ENCODE measurements around the gene MR1. TPM values are rescaled to one million over a fixed set of nuclear protein-coding genes. Genes with fewer than 3 reads are reported as not detected.

Gene MR1
- total RNA-seq, 1 donor from 2014 or later: 0.99 TPM

DNA sequence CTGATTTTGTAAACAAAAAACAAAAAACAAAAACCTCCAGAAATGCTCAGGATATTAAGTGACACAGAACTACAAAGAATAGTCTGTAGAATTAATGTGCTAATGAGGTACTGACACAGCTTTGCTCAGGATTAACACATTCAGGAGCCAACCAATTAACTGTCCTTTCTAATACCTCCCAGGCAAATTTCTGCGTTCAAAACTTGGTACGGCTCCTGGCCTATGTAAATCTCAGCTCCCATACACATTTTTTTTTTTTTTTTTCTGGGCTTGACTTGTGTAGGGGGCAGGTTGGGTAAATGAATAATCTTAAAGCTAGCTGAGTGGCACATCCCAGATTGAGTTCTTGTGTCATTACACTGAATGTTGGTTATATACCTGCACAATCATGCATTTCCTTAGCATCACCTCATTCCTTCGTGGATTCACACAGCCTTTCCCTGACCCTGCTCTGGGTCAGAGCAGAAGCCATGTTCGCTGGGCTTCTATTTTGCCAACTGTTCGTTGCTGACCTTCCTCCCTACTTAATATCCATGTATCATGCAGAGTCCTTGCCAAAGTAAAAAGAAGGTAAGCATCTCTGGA is 42.1 kb downstream of the MR1 start:
- peaks cover 15% of the 10 kb centered on the region for H3K4me1 Mint-ChIP-seq (ENCODE audit: unreplicated experiment)
- peaks cover 4% of the 10 kb centered on the region for H3K9me3 Mint-ChIP-seq
- DNase-seq (ENCODE audit: extremely low spot score, unreplicated experiment): no peak
- TF ChIP-seq, protein P1, sequence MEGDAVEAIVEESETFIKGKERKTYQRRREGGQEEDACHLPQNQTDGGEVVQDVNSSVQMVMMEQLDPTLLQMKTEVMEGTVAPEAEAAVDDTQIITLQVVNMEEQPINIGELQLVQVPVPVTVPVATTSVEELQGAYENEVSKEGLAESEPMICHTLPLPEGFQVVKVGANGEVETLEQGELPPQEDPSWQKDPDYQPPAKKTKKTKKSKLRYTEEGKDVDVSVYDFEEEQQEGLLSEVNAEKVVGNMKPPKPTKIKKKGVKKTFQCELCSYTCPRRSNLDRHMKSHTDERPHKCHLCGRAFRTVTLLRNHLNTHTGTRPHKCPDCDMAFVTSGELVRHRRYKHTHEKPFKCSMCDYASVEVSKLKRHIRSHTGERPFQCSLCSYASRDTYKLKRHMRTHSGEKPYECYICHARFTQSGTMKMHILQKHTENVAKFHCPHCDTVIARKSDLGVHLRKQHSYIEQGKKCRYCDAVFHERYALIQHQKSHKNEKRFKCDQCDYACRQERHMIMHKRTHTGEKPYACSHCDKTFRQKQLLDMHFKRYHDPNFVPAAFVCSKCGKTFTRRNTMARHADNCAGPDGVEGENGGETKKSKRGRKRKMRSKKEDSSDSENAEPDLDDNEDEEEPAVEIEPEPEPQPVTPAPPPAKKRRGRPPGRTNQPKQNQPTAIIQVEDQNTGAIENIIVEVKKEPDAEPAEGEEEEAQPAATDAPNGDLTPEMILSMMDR (conservative IDR thresholded peaks at IDR 0.05): no peak
- peaks cover 5% of the 10 kb centered on the region for H3K27me3 Mint-ChIP-seq
- no peak overlapping the region for H3K4me3 Mint-ChIP-seq
- no peaks in the 10 kb centered on the region for H3K36me3 Mint-ChIP-seq
- H3K27ac Mint-ChIP-seq: no peak overlapping the region

DNA sequence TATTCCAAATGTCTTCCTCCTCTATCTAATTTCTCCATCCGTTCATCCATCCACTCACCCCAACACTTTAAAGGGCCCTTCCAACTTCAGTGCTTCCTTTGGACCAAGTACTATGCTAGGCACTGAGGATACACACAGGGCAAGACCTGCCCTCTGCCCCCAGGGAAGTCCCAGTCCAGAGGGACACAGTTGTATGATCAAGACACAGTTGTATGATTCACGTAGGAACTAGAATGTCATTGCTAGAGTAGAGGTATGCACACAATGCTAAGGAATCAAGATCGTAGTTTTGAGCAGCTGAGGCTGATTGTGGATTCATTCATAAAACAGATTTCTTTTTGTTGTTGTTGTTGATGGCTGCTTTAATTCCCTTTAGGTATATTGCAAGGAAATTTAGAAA is 43.1 kb downstream of the MR1 start:
- no peak overlapping the region for H3K4me3 Mint-ChIP-seq
- H3K27me3 Mint-ChIP-seq: peaks cover 5% of the 10 kb centered on the region
- TF ChIP-seq, protein P1 (conservative IDR thresholded peaks at IDR 0.05): no peak
- peaks cover 21% of the 10 kb centered on the region for H3K4me1 Mint-ChIP-seq (ENCODE audit: unreplicated experiment)
- H3K27ac Mint-ChIP-seq: no peak overlapping the region
- H3K9me3 Mint-ChIP-seq: peaks cover 4% of the 10 kb centered on the region
- H3K36me3 Mint-ChIP-seq: no peaks in the 10 kb centered on the region
- DNase-seq (ENCODE audit: extremely low spot score, unreplicated experiment): no peak

- Mint-ChIP-seq H3K4me3 (no peak overlapping the region), H3K9me3 (peaks cover 4% of the 10 kb centered on the region), H3K4me1 (ENCODE audit: unreplicated experiment) (peaks cover 21% of the 10 kb centered on the region), H3K27me3 (peaks cover 5% of the 10 kb centered on the region), H3K27ac (no peak overlapping the region), H3K36me3 (no peaks in the 10 kb centered on the region)
- DNase-seq (ENCODE audit: extremely low spot score, unreplicated experiment): no peak
- TF ChIP-seq, protein P1 (conservative IDR thresholded peaks at IDR 0.05): no peak
Observed at GRCh38 chr1:181077576-181078242, 43.9 kb downstream of the MR1 start.

DNA sequence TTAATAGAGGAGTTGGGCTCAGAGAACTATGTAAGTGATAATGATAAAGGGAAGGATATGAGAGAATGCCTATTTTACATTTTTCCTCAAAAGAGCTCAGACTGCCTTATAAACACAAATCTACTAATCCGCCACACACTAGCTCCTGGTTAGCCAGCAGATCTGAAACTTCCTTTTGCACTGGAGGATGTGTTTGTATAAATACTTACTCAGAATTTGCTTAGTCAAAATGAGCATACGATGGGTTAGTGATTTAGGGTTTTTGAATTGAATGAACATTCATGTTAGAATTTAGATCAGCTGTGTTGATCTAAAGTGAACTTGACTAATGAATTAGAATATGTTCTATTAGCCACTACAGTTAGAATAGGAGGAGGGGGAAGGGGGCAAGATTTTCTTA is 45.6 kb downstream of the MR1 start:
- Mint-ChIP-seq H3K4me3 (no peak overlapping the region), H3K9me3 (peaks cover 4% of the 10 kb centered on the region), H3K36me3 (no peaks in the 10 kb centered on the region), H3K4me1 (ENCODE audit: unreplicated experiment) (peaks cover 26% of the 10 kb centered on the region), H3K27ac (no peak overlapping the region), H3K27me3 (peaks cover 5% of the 10 kb centered on the region)
- TF ChIP-seq, protein P1 (conservative IDR thresholded peaks at IDR 0.05): no peak
- no peak for DNase-seq (ENCODE audit: extremely low spot score, unreplicated experiment)

DNA sequence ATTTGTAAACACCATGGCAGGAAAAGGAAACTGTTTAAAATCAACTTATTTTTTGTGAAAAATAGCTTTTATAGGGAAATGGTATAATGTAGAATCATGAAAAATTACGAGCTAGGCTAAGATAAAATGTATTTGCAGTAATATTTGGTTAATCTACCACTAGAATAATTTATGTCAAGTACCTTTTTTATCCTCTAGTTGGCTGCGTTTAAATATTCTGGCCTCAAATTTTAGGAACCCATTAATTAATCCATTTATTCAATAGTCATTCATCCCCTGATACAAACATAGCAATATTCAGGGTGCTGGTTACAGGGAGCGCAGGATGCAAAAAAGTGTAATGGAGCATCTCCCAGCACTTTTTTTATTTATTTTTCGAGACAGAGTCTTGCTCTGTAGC is 46.1 kb downstream of the MR1 start:
- DNase-seq (ENCODE audit: extremely low spot score, unreplicated experiment): no peak
- TF ChIP-seq, protein P1 (conservative IDR thresholded peaks at IDR 0.05): peak; percentile 53
- H3K4me3 Mint-ChIP-seq: no peak overlapping the region

More for the DNA sequence above, 46.1 kb downstream of the MR1 start:
- H3K9me3 Mint-ChIP-seq: peaks cover under 1% of the 10 kb centered on the region
- peaks cover 5% of the 10 kb centered on the region for H3K27me3 Mint-ChIP-seq
- H3K27ac Mint-ChIP-seq: no peak overlapping the region
- peaks cover 26% of the 10 kb centered on the region for H3K4me1 Mint-ChIP-seq (ENCODE audit: unreplicated experiment)
- H3K36me3 Mint-ChIP-seq: no peaks in the 10 kb centered on the region
